ENCODE results near the gene EHD4.
A peak's percentile ranks its signal among the peaks of the same experiment; 100 is the strongest.

The EHD4 gene

GRCh38 chr15:41994772-41995475, 22.6 kb upstream of the EHD4 start:
- DNase-seq, result no peak

DNA sequence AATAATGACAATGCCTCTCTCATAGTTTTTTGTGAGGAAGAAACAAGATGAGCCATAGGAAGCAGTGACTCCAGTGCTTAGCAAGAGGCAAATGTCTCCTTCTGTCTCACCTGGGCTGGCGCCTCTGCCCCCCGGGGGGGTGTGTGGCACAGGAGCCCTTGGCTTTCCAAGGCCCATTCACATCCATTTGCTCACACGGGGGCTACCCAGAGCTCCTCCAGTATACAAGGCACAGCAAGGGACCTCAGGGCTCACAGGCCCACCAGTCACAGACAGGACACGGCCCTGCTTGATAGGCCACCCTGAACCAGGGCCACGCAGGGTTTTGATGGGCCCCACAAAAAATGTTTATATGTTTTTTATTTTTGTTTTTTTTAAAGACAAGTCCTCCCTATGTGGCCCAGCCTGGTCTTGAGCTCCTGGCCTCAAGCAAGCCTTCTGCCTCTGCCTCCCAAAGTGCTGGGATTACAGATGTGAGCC, 21.9 kb upstream of the EHD4 start:
- no peak for DNase-seq

DNA sequence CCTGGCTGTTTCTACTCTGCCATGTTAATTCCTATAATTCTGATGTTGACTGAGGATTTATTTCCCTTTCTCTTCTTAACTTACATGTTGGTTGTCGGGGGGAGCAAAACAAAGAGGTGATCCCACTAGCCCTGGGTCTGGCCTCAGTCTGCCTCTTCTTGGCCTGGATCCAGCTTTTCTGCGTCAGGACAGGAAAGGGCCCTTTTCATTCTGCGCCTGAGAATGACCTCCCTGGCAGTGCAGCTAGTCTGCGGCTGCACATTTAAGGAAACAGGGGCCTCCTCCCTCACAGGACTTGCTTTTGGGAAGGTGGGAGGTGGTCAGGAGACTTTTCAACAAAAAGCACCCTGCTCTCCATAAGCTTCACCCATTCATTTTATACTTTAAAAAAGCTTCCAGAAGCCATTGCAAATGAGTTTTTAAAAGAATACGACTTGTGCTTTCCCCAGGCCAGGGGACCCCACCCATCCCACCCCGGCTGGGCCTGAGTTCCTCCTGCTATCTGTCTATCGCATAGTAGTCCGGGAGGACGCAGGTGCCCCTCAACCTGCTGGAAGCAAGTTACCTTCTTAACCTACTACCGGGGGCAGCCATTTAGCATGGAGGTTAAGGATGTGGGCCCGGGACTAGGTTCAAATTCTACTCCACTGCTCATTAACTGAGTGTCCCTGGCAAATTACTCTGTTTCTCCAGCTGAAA, 21.3 kb upstream of the EHD4 start:
- no peak for DNase-seq

GRCh38 chr15:41992803-41993190, 20.4 kb upstream of the EHD4 start:
- no peak for DNase-seq

DNA sequence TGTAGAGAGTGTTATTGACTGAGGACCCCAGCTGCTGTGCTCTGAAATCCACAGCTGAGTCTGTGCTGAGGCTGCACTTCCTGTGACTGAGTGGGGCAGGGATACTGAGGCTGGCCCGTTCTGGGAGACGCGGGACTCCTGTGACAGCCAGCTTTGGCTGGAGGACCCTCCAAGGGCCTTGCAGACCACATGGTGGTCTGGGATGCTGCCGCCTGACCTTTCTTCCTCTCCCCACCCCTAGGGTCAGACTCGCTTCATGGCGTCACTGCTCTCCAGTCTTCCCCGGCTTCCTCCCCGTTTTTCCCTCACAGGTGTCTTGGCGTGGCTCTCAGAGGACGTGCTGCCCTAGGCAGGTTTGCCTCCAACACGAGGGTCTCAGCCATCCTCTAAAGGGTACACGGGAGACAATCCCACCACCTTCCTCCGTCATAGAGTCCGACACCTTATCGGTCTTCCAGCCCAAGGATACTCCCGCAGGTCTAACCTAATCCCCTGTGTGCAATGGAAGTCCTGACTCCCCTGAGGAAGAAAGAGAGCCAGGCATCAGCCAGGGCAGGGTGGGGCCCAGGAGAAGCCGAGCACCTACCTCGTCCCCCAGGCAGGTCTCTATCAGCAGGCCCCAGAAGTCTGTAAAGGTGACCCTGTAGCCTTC, 19.9 kb upstream of the EHD4 start:
- DNase-seq, result no peak

DNA sequence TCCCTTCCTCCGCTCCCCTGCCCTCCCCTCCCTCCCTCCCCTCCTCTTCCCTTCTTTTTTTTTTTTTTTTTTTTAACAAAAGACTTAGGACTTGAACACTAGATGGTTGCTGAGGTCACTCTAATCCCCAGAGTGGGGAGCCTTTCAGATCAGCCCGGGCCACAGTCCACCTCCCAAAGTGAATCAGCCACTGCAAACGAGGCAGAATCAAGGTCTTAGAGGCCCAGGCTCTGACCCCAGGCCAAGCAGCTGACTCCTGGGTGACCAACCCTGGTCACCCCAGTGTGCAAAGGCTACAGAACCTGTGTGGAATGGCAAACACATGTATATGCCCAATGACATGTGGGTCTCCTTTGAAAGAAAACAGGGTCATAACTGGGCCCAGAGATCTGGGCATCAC, 18.3 kb upstream of the EHD4 start:
- no peak for DNase-seq

GRCh38 chr15:41990243-41990605, 17.9 kb upstream of the EHD4 start:
- no peak for DNase-seq

GRCh38 chr15:41989573-41990242, 17.4 kb upstream of the EHD4 start:
- peak; percentile 59 to 92 (median 74) for DNase-seq

DNA sequence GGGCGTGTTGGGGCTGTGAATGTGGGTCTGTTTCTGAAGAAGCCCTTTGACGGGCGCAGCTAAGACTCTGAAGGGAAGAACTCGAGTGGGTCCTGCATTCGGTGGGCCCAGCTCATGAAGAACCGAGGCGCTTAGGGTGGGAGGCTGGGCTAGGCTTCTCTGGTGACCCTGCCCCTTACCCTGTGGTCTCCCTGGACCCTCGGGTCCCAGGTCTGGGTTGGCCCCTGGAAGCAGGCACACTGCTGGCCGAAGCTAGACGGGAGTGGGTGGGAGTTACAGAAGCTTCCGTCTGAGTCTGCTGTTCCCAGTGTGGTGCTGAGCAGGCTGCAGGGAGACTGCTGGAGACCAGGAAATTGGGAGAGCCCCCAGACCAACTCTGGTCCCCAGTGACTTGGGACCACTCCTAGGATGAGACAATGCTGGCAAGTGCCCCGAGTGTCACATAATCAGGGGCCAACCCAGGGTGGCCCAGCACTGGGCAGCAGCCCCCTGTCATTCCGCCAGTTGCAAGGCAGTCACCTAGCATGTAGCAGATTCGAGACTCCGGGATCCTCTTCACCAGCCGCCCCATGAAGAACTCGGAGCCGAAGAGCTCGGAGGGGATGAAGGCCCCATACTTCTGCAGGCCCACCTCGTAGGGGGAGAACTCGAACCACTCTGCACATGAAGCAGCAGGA, 16.7 kb upstream of the EHD4 start:
- no peak for DNase-seq

DNA sequence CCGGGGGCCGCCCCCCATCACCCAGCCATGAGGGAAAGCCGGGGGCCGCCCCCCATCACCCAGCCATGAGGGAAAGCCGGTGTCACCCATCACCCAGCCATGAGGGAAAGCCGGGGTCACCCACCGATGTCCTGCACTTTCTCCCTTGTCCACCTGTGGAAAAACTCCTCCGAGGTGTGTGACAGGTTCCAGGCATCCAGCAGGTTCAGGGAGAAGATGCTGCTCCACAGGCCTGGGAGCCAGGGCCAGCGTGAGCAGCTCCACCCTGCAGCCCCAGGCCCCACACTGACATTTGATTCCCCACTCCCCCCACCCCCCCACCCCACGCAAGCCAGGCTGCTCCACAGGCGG, 15.5 kb upstream of the EHD4 start:
- no peak for DNase-seq

GRCh38 chr15:41987246-41987924, 15.0 kb upstream of the EHD4 start:
- no peak for DNase-seq

- no peak for DNase-seq
Observed at GRCh38 chr15:41985236-41986160, 13.1 kb upstream of the EHD4 start.

GRCh38 chr15:41984622-41985021, 12.3 kb upstream of the EHD4 start:
- DNase-seq, result no peak

- no peak for DNase-seq
Observed at GRCh38 chr15:41983621-41984571, 11.5 kb upstream of the EHD4 start.

DNA sequence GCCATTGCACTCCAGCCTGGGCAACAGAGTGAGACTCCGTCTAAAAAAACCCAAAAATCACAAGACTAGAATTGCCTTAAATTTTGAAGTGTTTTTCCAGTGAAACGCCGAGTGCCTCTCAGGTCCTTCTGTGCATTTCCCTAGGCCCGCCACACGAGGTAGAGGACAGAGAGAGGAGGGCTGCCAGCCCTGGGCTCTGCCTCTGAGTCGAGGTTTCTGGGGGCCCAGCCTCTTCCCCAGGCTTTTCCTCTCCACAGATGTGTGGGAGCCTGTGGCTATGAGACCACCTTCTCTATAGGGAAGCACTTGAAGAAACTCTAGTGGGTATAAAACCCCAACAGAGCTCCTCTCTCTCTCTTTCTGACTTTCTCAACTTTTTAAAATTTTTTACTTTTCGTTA, 10.9 kb upstream of the EHD4 start:
- no peak for DNase-seq

GRCh38 chr15:41982133-41982930, 10.0 kb upstream of the EHD4 start:
- DNase-seq, result no peak

DNA sequence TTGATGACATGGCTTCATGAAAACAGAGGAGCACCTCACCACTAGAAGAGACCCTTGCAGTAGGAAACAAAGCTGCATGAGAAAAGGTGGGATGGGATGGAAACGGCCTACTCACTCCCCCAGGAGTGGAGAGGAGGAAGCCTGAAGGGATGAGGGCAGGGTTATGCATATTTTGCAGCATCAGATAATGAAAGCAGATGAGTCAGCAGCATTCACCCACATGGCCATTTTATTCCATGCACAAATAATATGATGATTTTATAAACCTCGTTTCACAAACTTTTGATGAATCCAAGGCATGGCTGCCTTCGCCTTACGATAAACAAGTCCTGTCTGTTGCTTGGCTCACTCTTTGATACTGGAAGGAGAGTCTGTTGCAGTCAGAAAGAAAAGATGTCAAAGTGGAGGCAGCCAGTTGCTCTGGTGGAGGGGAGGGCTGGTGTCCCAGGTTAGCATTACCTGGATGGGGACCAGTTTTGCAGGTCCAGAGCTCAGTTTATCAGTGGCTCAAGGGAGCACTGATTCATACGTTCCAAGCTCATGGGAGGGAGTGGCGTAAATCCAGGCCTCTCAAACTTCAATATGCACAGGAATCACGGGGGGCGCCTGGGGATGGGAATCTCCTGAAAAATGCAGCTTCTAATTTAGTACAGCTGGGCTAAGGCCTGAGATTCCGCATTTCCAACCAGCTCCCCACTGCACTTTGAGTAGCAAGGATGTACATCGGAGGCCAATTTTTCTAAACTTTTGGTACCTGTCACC, 9.2 kb upstream of the EHD4 start:
- no peak for DNase-seq

DNA sequence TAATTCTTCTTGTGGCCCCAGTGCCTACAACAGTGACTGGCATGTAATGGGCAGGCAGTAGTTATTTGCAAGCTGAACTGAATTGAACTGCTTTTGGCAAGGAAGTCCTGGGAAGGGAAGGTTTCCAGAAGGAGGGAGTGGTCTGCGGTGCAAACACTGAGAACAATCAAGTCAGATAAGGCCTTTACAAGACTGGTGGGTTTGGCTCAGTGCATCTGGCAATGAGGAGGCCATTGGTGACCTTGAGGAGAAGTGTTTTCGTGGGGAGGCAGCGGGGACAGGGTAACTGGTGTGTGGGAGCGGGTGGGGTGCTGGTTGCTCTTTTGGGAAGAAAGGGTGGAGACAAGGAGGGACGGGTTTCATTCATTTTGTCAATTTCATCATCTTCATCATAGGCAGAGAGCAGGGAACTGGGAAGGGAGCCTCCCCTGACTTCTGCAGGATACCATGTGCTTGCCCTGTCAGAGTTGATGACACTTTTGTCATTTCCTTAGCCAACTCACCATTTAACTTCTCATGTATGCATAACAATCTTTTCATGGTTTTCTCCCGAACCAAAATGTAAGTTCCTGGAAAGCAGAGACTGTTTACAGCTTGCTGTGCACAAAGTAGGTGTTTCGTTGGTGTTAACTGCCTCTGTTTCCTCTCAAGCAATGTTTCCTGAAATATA, 8.4 kb upstream of the EHD4 start:
- no peak for DNase-seq
